UCSD-AML1 (cell line): ENCODE data around the gene RIPOR2.
A peak's percentile ranks its signal among the peaks of the same experiment; 100 is the strongest.
"Not testable (repeated sequence)": the region's sequence is repeated elsewhere in the genome, so short reads cannot be mapped to it uniquely, and the experiment has no call there.

ENCODE experiments used
- DNase-seq: peaks from one replicate; lab custom pipeline; 2025; ENCODE audit not compliant: unreplicated experiment; lab: John Stamatoyannopoulos, UW

RIPOR2 gene

DNA sequence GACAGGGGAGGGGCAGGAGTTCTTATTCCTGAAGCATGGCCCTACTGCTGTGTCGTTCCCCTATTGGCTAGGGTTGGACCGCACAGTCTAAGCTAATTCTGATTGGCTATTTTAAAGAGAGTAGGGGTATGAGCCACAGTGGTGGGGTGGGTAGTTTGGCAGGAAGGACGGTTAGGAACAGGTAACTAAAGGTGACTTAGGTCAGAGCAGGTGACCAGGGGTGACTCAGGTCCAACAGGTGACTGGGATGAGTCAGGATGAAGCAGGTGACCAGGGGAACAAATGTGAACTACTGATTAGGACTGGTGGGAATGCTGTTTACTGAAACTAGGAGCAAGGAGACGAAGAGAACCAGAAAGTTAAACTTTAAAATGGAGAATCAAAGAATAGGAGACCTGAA, 58.0 kb downstream of the RIPOR2 start:
- not testable (repeated sequence) for DNase-seq

DNA sequence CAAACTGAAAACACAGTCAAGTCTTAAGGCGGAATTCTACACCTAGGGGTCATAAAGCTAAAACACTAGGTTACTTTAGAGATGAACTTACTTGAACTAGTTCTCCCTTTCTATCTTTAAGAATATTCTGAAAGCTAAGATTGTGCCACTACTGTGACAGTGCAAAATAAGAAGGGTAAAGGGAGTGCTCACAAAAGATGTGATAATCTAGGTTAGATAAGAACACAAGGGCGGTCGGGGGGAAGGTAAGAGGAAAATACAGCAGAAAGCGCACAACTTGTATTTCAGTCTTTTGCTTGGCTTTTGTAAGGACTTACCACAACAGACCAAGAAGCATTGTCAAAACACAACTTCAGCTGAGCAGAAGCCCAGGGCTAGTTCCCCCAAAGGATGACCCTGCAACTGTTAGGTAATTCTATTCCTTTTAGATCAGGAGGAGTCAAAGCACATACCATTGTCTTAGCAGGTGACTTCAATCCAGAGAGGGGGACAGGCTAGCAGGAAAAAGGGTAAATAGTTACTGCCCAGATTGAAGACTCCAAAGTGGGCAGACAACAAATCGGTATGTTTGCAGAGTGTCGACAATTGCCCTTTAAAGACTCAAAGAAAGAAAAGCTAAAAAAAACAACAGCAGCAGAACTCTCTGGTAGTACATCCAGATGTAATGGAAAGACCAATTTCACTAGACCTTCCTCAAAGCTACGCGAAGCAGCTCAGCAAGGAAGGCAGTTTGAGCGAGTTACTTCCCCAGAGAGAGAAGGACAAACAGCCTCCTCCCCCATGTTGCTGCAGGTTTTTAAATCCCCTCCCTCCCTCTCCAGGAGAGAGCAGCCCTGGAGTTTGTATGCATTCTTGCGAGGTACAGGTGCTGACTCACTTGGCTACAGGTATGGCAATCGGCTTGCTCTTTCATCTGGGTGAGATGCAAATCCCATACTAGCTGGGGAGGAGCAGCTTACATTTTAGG, 59.0 kb downstream of the RIPOR2 start:
- DNase-seq: no peak

DNA sequence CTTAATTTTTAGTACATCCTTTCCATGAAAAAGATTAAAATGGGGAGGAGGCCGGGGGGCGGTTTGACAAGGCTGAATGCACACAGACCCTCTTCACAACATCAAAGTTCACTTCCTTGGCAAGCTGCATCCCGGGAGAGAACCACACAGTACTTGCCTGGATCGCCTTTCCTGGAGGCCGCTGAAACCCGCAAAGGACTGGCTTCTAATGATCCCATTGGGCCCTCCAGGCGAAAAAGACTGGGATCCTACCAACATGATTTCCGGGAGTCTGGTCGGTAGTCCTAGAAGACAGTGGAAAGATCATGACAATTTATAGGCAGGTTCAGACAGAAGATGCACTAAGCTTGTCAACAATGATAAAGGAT, 60.2 kb downstream of the RIPOR2 start:
- DNase-seq: no peak

DNA sequence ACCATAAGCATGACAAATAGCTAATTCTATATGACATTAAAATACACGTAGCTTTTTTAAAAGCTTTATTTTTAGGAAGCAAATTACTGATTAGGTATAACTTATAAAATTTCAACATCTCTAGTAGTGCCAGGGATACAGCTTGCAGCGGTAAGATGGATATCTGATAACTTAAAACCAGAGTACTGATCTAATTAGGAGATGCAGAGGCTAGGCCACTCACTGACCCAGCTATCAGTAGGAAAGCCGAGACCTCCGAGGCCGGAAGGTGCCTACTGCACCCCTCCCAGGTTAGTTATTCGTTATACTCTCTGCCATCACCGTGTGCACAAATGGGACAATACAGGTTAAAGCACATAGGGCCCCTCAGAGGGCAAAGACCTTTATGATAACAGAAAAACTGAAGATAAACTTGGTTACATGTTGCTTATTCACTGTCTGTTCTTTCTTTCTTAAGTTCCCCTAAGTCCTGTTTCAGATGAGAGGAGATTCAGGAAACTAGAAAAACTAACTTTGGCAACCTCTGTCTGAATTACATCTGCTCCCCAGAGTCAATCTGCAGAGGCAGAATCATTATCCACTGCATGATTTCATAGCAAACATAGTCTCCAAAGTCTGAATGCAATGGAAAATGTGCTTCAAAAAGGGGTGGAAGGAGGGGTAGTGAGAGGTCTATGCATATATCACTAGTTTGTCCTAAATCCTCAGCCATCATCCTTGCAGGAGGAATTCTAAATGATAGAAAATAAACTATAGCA, 60.8 kb downstream of the RIPOR2 start:
- no peak for DNase-seq

DNA sequence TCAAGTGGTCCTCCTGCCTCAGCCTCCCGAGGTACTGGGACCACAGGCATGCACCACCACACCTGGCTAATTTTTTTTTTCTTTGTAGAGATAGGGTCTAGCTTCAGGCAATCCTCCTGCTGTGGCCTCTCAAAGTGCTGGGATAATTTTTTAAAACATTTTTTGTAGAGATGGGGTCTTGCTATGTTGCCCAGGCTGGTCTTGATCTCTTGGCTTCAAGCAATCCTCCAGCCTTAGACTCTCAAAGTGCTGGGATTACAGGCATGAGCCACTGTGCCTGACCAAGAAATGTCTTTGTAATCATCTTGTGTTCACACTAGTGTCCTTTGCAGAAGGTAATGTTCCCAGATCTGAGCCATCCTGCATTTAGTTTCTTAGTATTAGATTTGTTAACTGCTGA, 61.6 kb downstream of the RIPOR2 start:
- no peak for DNase-seq

DNA sequence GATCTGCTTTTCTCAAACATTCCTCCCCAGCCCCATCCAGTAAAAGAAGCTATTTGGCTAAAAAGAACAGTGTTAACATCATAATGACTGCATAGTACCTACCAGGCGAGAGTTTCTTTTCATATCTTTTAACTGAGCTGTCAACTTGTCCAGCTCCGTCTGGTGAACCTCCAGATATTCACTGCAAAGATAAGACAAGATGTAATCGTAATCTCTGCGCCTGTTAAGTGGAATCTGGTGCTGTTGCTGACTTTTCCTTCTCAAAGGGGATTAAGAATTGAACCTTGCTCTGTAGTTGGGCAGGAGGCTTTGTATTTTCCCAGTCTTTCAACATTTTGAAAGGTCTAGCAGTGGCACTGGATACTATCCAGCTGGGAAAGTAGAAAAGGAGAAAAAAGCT, 63.0 kb downstream of the RIPOR2 start:
- DNase-seq: no peak

DNA sequence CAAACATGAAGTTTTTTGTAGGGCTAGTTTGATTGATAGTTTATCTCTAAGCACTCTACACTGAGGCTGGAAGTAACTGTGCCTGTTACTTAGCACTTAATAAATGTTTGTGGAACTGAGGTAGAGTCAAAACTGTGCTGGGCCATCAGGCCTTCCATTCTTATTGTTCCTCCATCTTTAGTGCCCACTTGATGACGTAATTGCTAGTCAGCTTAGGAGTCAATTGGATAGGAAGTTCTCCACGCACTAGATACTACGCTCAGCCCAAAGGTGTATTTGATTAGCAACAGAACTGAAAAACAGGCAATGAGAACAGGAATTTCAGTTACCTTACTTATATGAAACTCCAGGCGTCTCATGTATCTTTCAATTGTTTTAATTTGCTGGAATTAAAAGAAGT, 67.0 kb downstream of the RIPOR2 start:
- no peak for DNase-seq

DNA sequence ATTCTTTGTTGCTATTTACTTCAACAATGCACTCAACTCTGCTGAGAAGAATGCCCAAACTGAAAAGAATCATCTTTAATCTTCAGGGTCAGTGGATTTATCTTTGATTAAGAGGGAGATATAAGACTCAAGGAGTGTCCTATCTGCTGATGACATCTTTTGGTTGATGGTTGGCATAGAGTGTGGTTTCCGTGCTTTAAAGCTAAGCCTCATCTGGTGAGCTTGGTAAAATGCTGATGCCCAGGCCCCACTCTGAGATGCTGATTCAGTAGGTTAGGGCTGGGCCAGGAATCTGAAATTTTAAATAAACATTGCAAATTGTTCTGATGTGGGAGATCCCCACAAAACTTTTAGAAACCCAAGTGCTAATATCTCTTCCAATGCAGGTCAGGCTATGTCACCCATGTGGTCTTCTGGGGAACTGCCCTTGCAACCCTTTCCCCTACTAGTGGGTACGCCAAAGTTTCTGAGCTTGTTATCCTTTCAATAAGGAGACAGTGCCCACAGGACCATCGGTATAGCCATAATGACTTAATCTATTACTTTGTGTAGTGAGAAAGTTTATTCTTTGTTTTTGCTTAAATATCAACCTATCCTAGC, 68.6 kb downstream of the RIPOR2 start:
- DNase-seq: no peak

DNA sequence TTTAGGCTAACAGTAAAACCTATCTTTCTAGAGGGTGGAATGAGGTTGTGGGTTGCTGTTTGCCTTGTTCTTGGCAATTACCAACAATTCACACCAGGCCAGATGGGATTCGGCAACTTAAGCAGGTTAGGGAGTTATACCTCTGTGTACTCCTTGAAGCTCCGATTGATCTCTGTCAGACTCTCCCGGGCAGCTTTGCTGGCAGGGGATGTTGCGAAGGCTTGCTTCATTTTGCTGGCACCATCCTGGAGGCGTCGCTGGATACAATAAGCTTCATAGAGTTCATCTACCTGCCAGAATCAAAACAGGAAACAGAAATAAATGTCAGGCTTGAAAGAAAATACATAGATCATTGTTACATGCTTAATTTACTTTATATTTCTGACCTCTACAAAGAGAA, 70.6 kb downstream of the RIPOR2 start:
- DNase-seq: no peak

DNA sequence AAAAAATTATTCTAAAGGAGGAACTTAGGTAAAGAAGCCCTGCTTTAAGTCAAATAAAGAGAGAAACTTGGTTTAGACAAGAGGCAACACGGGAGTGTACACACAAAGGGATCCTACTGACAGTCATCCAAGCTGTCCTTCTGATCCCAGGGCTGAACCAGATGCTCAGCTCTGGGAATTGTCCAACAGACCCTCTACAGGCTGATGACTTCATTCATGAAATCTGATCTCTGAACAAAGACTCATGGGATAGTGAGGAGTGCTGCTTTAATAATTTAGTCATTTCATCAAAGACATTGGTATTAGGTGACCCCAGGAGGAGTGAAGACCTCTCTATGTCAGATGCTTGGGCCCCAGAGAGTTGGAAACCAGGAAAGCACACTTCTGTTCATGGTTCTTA, 71.4 kb downstream of the RIPOR2 start:
- no peak for DNase-seq

DNA sequence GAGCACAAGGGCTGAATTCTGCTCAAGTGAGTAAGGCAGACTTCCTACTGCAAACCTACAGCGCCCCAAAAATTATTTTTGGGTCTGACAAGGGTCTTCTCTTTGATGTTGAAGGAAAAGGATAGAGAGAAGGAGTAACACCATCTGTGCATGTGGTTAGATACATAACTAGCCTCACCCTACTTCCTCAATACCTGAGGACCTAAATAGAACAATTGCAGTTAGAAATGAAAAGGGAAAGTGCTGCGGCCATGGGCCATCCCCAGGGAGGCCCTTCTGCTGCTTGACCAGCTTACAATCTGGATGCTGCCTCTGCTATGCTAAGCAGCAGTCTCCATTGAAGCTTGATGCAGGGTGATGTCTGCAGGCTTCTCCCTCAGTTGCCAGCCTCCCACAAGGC, 73.8 kb downstream of the RIPOR2 start:
- DNase-seq: peak; percentile 15

DNA sequence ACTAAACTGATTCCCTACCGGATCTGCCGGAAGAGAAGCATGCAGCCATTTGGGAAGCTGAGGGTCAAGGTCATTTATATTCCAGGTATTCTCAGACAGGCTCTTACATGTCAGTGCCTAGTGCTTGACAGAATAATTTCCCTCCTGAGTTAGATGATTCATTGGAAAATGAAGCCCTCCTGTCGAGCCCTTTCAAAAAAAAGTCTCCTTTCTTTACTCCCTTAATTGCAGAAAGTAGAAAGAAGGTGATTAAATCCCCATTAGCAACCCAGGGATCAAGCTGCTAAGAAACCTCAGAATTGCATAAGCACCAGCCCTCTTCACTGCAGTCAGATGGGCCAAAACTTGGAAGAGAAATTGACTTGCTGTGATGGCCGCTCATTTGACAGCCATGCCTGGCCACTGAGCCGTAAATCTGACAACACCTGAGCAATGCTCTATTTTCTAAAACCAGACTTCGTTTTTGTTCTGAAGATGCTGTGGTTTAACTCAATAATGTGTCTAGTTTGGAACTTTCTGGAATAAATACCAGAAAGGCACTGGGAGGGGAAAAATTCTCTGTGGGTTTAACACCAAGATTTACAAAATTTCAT, 76.1 kb downstream of the RIPOR2 start:
- no peak for DNase-seq

DNA sequence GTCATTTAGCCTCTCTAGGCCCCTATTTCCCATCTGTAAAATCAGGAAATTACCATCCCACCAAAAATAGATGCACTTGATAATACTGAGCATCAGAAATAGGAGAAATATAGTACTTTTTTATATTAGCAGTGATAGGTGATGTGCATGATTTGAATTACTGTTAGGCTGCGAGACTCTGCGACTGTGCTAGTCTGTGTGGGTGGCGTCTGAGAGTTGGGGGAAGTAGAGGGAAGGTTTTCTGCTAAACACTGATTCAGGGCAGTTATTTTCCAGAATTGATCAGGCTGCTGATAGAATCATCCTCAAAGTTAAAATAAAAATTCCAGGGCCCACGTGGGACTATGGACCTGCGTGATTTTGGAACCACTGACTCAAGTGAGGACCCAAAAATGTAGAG, 76.6 kb downstream of the RIPOR2 start:
- DNase-seq: no peak

DNA sequence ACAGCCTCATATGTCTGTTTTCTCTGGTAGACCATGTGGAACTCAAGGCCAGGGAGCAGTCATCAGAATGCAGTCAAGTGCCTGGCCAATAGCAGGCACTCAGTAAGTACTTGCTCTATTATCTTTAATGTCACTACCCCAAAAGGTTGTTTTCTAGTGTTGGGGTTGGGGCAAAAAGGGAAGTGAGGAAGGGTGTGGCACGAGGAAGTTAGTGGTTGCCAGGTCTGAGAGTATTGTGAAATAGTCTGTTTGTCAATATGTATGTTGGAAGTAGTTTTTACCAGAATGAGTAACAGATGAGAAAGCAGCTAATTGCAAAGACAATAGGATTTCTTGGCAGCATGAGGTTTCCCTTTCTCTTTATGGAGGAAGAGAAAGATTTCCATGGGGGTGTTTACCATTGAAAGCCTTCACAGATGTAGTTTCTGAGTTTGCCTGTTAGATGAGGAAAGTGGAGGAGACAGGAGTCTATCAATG, 77.5 kb downstream of the RIPOR2 start:
- DNase-seq: peak; percentile 18

DNA sequence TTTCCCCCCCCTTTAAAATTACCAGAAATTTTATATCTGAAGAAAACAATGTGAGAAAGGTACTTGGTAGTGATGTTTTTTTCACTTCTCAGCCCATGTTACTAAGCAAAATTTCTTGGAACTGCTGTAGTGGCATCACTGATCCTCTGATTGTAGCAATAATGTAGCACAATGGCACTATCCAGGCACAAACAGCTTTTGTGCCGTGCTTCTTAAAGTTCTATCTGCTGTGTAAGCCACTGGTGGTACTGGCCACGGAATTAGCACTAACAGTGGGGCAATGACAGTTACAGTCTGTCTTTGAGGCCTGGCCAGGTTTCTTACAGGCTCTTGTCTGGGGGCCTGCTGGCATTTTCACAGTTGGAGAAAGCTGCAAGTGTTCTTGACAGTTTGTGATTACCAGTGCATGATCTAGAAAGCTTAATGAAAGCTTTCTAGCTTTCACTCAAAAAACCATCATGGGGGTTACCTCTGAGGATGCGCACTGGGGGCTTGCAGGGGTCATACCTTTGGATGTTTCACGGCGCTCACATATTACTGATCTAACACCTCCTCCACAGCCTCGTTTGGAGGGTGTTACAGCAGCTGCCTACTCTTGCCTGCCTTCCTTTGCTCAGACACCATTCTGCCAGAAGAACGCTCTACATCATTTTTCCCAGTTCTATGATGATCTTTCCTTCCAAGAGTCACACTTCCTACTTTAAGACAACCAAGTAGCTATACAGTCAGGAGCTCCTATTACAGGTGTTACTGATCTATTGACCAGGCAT, 78.7 kb downstream of the RIPOR2 start:
- no peak for DNase-seq

DNA sequence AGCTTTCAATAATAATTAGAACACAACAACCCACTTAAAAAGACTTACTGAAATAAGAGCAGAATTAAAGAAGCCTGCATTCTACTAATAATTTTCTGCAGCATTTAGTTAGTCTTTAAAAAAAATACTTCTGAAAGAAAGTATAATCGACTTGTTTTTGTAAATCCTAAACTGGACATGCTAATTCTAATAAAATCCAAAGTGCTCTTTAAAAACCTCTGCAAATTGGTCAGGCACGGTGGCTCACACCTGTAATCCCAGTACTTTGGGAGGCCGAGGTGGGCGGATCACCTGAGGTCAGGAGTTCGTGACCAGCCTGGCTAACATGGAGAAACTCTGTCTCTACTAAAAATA, 79.5 kb downstream of the RIPOR2 start:
- DNase-seq: no peak

DNA sequence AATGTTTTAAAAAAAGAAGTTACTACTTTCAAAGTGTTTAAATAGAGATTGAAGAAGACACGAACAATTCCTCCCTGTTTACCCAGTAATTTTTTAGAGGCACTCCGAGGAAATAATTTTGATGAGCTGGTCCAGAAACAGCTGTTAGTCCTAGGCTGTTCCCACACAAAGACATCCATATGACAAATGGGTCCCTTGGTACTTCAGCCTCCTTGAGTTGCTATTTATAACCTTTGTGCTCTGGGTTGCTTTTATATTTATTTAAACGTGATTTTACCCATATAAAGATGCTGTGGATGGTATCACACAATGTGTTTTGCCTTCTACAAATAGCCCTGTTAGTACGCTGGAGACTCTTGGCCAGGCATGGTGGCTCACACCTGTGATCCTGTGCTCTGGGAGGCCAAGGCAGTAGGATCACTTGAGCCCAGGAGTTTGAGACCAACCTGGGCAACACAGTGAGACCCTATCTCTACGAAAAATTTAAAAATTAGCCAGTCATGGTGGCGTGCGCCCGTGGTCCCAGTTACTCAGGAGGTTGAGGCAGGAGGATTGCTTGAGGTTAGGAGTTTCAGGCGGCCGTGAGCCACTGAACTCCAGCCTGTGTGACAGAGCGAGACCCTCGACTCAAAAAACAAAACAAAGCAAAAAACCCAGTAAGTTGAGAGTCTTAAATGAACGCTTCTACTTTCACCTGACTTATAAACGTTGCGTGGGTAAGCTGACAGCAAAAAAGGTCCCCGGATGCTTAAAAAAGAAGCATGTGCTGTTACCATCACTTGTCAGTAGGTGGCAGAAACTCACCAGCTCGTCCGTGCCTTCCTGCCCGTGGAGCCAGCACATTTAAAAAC, 80.1 kb downstream of the RIPOR2 start:
- DNase-seq: peak; percentile 41

DNA sequence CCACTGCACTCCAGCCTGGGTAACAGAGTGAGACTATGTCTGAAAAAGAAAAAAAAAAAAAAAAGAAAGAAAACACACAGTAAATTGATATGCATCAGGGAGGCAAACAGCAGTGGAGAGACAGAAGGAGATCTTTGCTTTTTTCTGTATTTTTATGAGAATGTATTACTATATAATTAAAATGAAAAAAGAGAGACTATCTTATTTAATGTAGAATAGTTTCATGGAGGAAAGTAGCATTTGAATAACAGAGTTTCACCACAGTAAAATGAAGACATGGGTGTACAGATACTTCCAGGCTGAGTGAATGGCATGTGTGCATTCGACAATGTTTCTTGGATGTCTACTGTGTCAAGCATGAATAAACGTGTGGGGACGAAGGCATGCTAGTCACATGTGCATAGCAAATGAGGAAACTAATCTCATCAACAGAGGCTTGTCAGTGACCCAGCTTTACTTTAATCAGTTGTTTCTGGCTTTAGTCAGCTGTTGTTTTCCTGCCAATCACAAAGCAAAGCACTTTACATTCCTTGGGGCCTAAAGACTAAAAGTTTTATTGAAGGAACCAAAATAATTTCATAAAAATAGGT, 81.6 kb downstream of the RIPOR2 start:
- no peak for DNase-seq

DNA sequence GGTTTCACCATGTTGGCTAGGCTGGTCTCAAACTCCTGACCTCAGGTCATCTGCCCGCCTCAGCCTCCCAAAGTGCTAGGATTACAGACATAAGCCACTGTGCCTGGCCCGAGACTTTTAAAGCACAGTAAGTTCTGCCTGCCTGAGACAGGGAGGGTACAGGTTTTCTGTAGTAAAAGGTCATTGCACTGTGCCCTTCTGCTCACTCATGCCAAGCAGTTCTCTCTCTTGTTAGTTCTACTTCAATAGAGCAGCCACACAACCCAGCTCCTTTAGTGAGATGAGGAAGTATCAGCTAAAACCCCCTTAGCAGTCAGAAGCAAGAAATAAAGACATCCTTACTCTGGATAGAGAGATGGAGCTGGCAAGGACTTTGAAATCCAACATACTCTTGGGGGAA, 84.7 kb downstream of the RIPOR2 start:
- DNase-seq: no peak
